ENCODE data around the gene MRPL58.
A peak's percentile ranks its signal among the peaks of the same experiment; 100 is the strongest.
"Not testable (repeated sequence)": the region's sequence is repeated elsewhere in the genome, so short reads cannot be mapped to it uniquely, and the experiment has no call there.

Gene MRPL58

GRCh38 chr17:75044716-75045115, 32.2 kb downstream of the MRPL58 start:
- Histone ChIP-seq H2BK5ac (ENCODE audit: low read depth, low read length, poor library complexity, severe bottlenecking) (no peak overlapping the region), H2BK15ac (ENCODE audit: low read depth, poor library complexity, severe bottlenecking) (no peak overlapping the region), H2BK12ac (ENCODE audit: low read length in 2 of 2) (no peak overlapping the region), H3K23ac (ENCODE audit: low read length in 2 of 2) (no peak overlapping the region), H3K14ac (ENCODE audit: low read length in 2 of 2) (no peak overlapping the region), H3K27me3 (ENCODE audit: control insufficient read depth in 1 of 2, insufficient read depth in 1 of 2, low read length in 2 of 2) (no peaks in the 10 kb centered on the region), H4K91ac (ENCODE audit: low read length) (no peak overlapping the region), H3K18ac (ENCODE audit: low read depth in 1 of 2, low read length in 2 of 2) (no peak overlapping the region), H3K79me1 (replicated peaks; ENCODE audit: low read length, poor library complexity, severe bottlenecking) (peaks cover 18% of the 10 kb centered on the region), H2AK5ac (ENCODE audit: low read length, severe bottlenecking) (no peak overlapping the region), H3K4me1 (ENCODE audit: control insufficient read depth, insufficient read depth, low read depth, low read length) (peaks cover 4% of the 10 kb centered on the region), H2BK120ac (ENCODE audit: low read depth, low read length) (no peak overlapping the region), H3K4ac (ENCODE audit: low read depth in 1 of 2, low read length in 2 of 2) (no peak overlapping the region), H4K8ac (ENCODE audit: low read length) (no peak overlapping the region), H3K27ac (ENCODE audit: low read length, poor library complexity, severe bottlenecking) (no peak overlapping the region), H3K4me3 (ENCODE audit: insufficient read depth in 1 of 2, low read depth in 1 of 2, low read length in 2 of 2) (no peak overlapping the region), H2AFZ (ENCODE audit: low read depth, low read length) (no peak overlapping the region), H3K9me3 (ENCODE audit: control insufficient read depth, low read length) (no peaks in the 10 kb centered on the region), H3K4me2 (ENCODE audit: low read length, poor library complexity, severe bottlenecking) (no peak overlapping the region), H3K9ac (ENCODE audit: low read length) (no peak overlapping the region), H3K36me3 (ENCODE audit: control insufficient read depth in 1 of 2, insufficient read depth in 2 of 2, low read depth in 1 of 2, low read length in 2 of 2) (peaks cover 20 to 34% of the 10 kb centered on the region in 2 experiments)
- WGBS: 59% methylated on average over 7 of the region's 7 CpGs
- DNase-seq: no peak

GRCh38 chr17:75045946-75046406, 33.5 kb downstream of the MRPL58 start:
- WGBS: 3% methylated on average over 25 of the region's 25 CpGs
- not testable (repeated sequence) for H2BK120ac ChIP-seq (ENCODE audit: low read depth, low read length); H3K9me3 ChIP-seq (ENCODE audit: control insufficient read depth, low read length); H3K4me1 ChIP-seq (ENCODE audit: control insufficient read depth, insufficient read depth, low read depth, low read length); H2BK12ac ChIP-seq (ENCODE audit: low read length in 2 of 2); H2BK15ac ChIP-seq (ENCODE audit: low read depth, poor library complexity, severe bottlenecking); H4K91ac ChIP-seq (ENCODE audit: low read length); H3K14ac ChIP-seq (ENCODE audit: low read length in 2 of 2); H3K27me3 ChIP-seq (ENCODE audit: control insufficient read depth in 1 of 2, insufficient read depth in 1 of 2, low read length in 2 of 2); H2BK5ac ChIP-seq (ENCODE audit: low read depth, low read length, poor library complexity, severe bottlenecking); H2AK5ac ChIP-seq (ENCODE audit: low read length, severe bottlenecking); H4K8ac ChIP-seq (ENCODE audit: low read length); H3K23ac ChIP-seq (ENCODE audit: low read length in 2 of 2); H2AFZ ChIP-seq (ENCODE audit: low read depth, low read length); H3K18ac ChIP-seq (ENCODE audit: low read depth in 1 of 2, low read length in 2 of 2)
- Histone ChIP-seq H3K79me1 (replicated peaks; ENCODE audit: low read length, poor library complexity, severe bottlenecking) (peaks cover 16% of the 10 kb centered on the region), H3K4me2 (ENCODE audit: low read length, poor library complexity, severe bottlenecking) (peak overlapping the region; percentile 71), H3K27ac (ENCODE audit: low read length, poor library complexity, severe bottlenecking) (peak overlapping the region; percentile 93), H3K4me3 (ENCODE audit: insufficient read depth in 1 of 2, low read depth in 1 of 2, low read length in 2 of 2) (peak overlapping the region; percentile 96 to 100), H3K36me3 (ENCODE audit: control insufficient read depth in 1 of 2, insufficient read depth in 2 of 2, low read depth in 1 of 2, low read length in 2 of 2) (peaks cover 13 to 31% of the 10 kb centered on the region in 2 experiments), H3K4ac (ENCODE audit: low read depth in 1 of 2, low read length in 2 of 2) (peak overlapping the region in 1 of 2 experiments; percentile 87), H3K9ac (ENCODE audit: low read length) (peak overlapping the region; percentile 100)
- peak; percentile 23 for DNase-seq

- H3K14ac ChIP-seq (ENCODE audit: low read length in 2 of 2): peak within 1 kb of the TSS in 1 of 2 experiments; percentile 99
- no peaks in the 10 kb centered on the region for H3K27me3 ChIP-seq (ENCODE audit: control insufficient read depth in 1 of 2, insufficient read depth in 1 of 2, low read length in 2 of 2)
- H3K23ac ChIP-seq (ENCODE audit: low read length in 2 of 2): peak within 1 kb of the TSS in 1 of 2 experiments; percentile 91
- peak within 1 kb of the TSS; percentile 68 for H2BK5ac ChIP-seq (ENCODE audit: low read depth, low read length, poor library complexity, severe bottlenecking)
- no peaks in the 10 kb centered on the region for H3K9me3 ChIP-seq (ENCODE audit: control insufficient read depth, low read length)
- H3K4me3 ChIP-seq (ENCODE audit: insufficient read depth in 1 of 2, low read depth in 1 of 2, low read length in 2 of 2): peak within 1 kb of the TSS; percentile 96 to 100
- peaks cover 7 to 29% of the 10 kb centered on the region in 2 experiments for H3K36me3 ChIP-seq (ENCODE audit: control insufficient read depth in 1 of 2, insufficient read depth in 2 of 2, low read depth in 1 of 2, low read length in 2 of 2)
- H3K79me1 ChIP-seq (replicated peaks; ENCODE audit: low read length, poor library complexity, severe bottlenecking): peaks cover 16% of the 10 kb centered on the region
- H3K18ac ChIP-seq (ENCODE audit: low read depth in 1 of 2, low read length in 2 of 2): peak within 1 kb of the TSS; percentile 92 to 97
- H4K8ac ChIP-seq (ENCODE audit: low read length): peak within 1 kb of the TSS; percentile 99
- H2BK15ac ChIP-seq (ENCODE audit: low read depth, poor library complexity, severe bottlenecking): peak within 1 kb of the TSS; percentile 96
- under 1% methylated on average over 51 of the region's 72 CpGs for WGBS
- peak within 1 kb of the TSS; percentile 88 to 95 for H3K4ac ChIP-seq (ENCODE audit: low read depth in 1 of 2, low read length in 2 of 2)
- peak within 1 kb of the TSS; percentile 93 for H3K27ac ChIP-seq (ENCODE audit: low read length, poor library complexity, severe bottlenecking)
- H3K9ac ChIP-seq (ENCODE audit: low read length): peak within 1 kb of the TSS; percentile 100
- peak within 1 kb of the TSS; percentile 78 for H2BK120ac ChIP-seq (ENCODE audit: low read depth, low read length)
- peak within 1 kb of the TSS; percentile 94 for H4K91ac ChIP-seq (ENCODE audit: low read length)
- H3K4me2 ChIP-seq (ENCODE audit: low read length, poor library complexity, severe bottlenecking): peak within 1 kb of the TSS; percentile 94
- DNase-seq: peak; percentile 98
- H2BK12ac ChIP-seq (ENCODE audit: low read length in 2 of 2): peak within 1 kb of the TSS; percentile 28 to 72
- H3K4me1 ChIP-seq (ENCODE audit: control insufficient read depth, insufficient read depth, low read depth, low read length): peaks cover 4% of the 10 kb centered on the region
- peak within 1 kb of the TSS; percentile 98 for H2AFZ ChIP-seq (ENCODE audit: low read depth, low read length)
- H2AK5ac ChIP-seq (ENCODE audit: low read length, severe bottlenecking): no peak within 1 kb of the TSS
Measured at GRCh38 chr17:75046407-75047289, 34.2 kb downstream of the MRPL58 start, which contains the start of the genes ATP5PD and KCTD2. ATP5PD (minus strand) TSS chr17:75046969; CDS start chr17:75042650, 4,319 bp downstream. KCTD2 (plus strand) TSS chr17:75047225; CDS start chr17:75047251, 26 bp downstream.
